ENCODE results near the gene FRAT1.

FRAT1 gene

GRCh38 chr10:97311111-97311626 is 7.9 kb upstream of the FRAT1 start:
- no peak for TF ChIP-seq CTCF (IDR thresholded peaks at IDR 0.05; ENCODE audit: low read length, missing control alignments)
- no peak overlapping the region for H3K4me3 ChIP-seq (replicated peaks; ENCODE audit: low read depth, low read length)
- DNase-seq (ENCODE audit: low read depth): no peak

- no peak overlapping the region for H3K4me3 ChIP-seq (replicated peaks; ENCODE audit: low read depth, low read length)
- DNase-seq (ENCODE audit: low read depth): no peak
- no peak for TF ChIP-seq CTCF (IDR thresholded peaks at IDR 0.05; ENCODE audit: low read length, missing control alignments)
These were observed 6.2 kb upstream of the FRAT1 start for GRCh38 chr10:97312897-97313296.

- H3K4me3 ChIP-seq (replicated peaks; ENCODE audit: low read depth, low read length): no peak overlapping the region
These were observed 4.4 kb upstream of the FRAT1 start for GRCh38 chr10:97314671-97315070.

GRCh38 chr10:97319671-97320479 is 804 bp downstream of the FRAT1 start:
- TF ChIP-seq CTCF (IDR thresholded peaks at IDR 0.05; ENCODE audit: low read length, missing control alignments): no peak
- DNase-seq (ENCODE audit: low read depth): no peak
- peak overlapping the region; percentile 70 for H3K4me3 ChIP-seq (replicated peaks; ENCODE audit: low read depth, low read length)

More at GRCh38 chr10:97314671-97315070, 4.4 kb upstream of the FRAT1 start:
- no peak for DNase-seq (ENCODE audit: low read depth)
- TF ChIP-seq CTCF (IDR thresholded peaks at IDR 0.05; ENCODE audit: low read length, missing control alignments): no peak

- DNase-seq (ENCODE audit: low read depth): no peak
- TF ChIP-seq CTCF (IDR thresholded peaks at IDR 0.05; ENCODE audit: low read length, missing control alignments): no peak
- peak overlapping the region; percentile 70 for H3K4me3 ChIP-seq (replicated peaks; ENCODE audit: low read depth, low read length)
These were observed 1.5 kb downstream of the FRAT1 start for GRCh38 chr10:97320480-97321031.

- H3K4me3 ChIP-seq (replicated peaks; ENCODE audit: low read depth, low read length): peak overlapping the region; percentile 70
- no peak for TF ChIP-seq CTCF (IDR thresholded peaks at IDR 0.05; ENCODE audit: low read length, missing control alignments)
- no peak for DNase-seq (ENCODE audit: low read depth)
These were observed 2.1 kb downstream of the FRAT1 start for GRCh38 chr10:97321032-97321803.
